Type B pancreatic cell (in vitro differentiated cells): ENCODE data around the gene KDM4B. TPM values are rescaled to one million over a fixed set of nuclear protein-coding genes. Genes with fewer than 3 reads are reported as not detected.

ENCODE experiments used
- DNase-seq: peaks from one replicate; pipeline ENCODE4 v3.0.0; 2021; ENCODE audit warnings: mixed read lengths; ENCODE audit not compliant: unreplicated experiment; ENCODE audit errors: extremely low spot score
- H3K27ac Mint-ChIP-seq: 2 replicates; pipeline ENCODE4 v1.8.0; 2021; ENCODE audit warnings: mild to moderate bottlenecking, mixed read lengths
- H3K27me3 Mint-ChIP-seq: 2 replicates; pipeline ENCODE4 v1.8.0; 2021; ENCODE audit warnings: mixed read lengths
- H3K36me3 Mint-ChIP-seq: 2 replicates; pipeline ENCODE4 v1.8.0; 2021; ENCODE audit warnings: mixed read lengths
- H3K4me1 Mint-ChIP-seq: one replicate; pipeline ENCODE4 v1.8.0; 2021; ENCODE audit warnings: mixed read lengths; ENCODE audit not compliant: unreplicated experiment
- H3K4me3 Mint-ChIP-seq: 2 replicates; pipeline ENCODE4 v1.8.0; 2021; ENCODE audit warnings: mild to moderate bottlenecking, mixed read lengths
- H3K9me3 Mint-ChIP-seq: 2 replicates; pipeline ENCODE4 v1.8.0; 2021; ENCODE audit warnings: mixed read lengths
- CTCF ChIP-seq: fragments of 200-600 bp; sonication (generic); conservative IDR thresholded peaks from 2 replicates; pipeline ENCODE4 v1.5.0; 2021; ENCODE audit warnings: antibody characterized with exemption, mild to moderate bottlenecking
- total RNA-seq: library from RNA; stranded (reverse); gene quantifications from 2 replicates; pipeline ENCODE4 v1.2.1, GENCODE V29; 2021; ENCODE audit warnings: low replicate concordance

The KDM4B gene
- total RNA-seq, 1 donor from 2014 or later, result 48.8 TPM

GRCh38 chr19:4991538-4991937 lies 22.6 kb downstream of the KDM4B start:
- no peak for DNase-seq
- H3K36me3 Mint-ChIP-seq, result peaks cover 12% of the 10 kb centered on the region
- no peaks in the 10 kb centered on the region for H3K27me3 Mint-ChIP-seq
- peak overlapping the region; percentile 4 for H3K27ac Mint-ChIP-seq
- peaks cover 33% of the 10 kb centered on the region for H3K4me1 Mint-ChIP-seq
- no peak for TF ChIP-seq CTCF
- H3K9me3 Mint-ChIP-seq, result peaks cover 4% of the 10 kb centered on the region
- no peak overlapping the region for H3K4me3 Mint-ChIP-seq

GRCh38 chr19:4991996-4992698 lies 23.2 kb downstream of the KDM4B start:
- Mint-ChIP-seq H3K36me3 (peaks cover 15% of the 10 kb centered on the region), H3K4me1 (peaks cover 30% of the 10 kb centered on the region), H3K4me3 (no peak overlapping the region), H3K27ac (peak overlapping the region; percentile 4), H3K27me3 (no peaks in the 10 kb centered on the region), H3K9me3 (peaks cover 4% of the 10 kb centered on the region)
- no peak for DNase-seq
- no peak for TF ChIP-seq CTCF

GRCh38 chr19:4993683-4994082 lies 24.8 kb downstream of the KDM4B start:
- TF ChIP-seq CTCF, result no peak
- DNase-seq, result no peak
- Mint-ChIP-seq H3K36me3 (peaks cover 19% of the 10 kb centered on the region), H3K27ac (no peak overlapping the region), H3K9me3 (peaks cover 4% of the 10 kb centered on the region), H3K27me3 (no peaks in the 10 kb centered on the region), H3K4me1 (peaks cover 24% of the 10 kb centered on the region), H3K4me3 (no peak overlapping the region)

- no peak for TF ChIP-seq CTCF
- Mint-ChIP-seq H3K4me3 (no peak overlapping the region), H3K36me3 (peaks cover 21% of the 10 kb centered on the region), H3K27ac (no peak overlapping the region), H3K9me3 (peaks cover 4% of the 10 kb centered on the region), H3K4me1 (peaks cover 11% of the 10 kb centered on the region), H3K27me3 (no peaks in the 10 kb centered on the region)
- no peak for DNase-seq
Observed at GRCh38 chr19:4996701-4997100, 27.8 kb downstream of the KDM4B start.

GRCh38 chr19:4997297-4997696 lies 28.4 kb downstream of the KDM4B start:
- TF ChIP-seq CTCF, result no peak
- no peaks in the 10 kb centered on the region for H3K27me3 Mint-ChIP-seq
- peaks cover 9% of the 10 kb centered on the region for H3K4me1 Mint-ChIP-seq
- DNase-seq, result no peak
- peaks cover 4% of the 10 kb centered on the region for H3K9me3 Mint-ChIP-seq
- H3K27ac Mint-ChIP-seq, result no peak overlapping the region
- H3K36me3 Mint-ChIP-seq, result peaks cover 18% of the 10 kb centered on the region
- H3K4me3 Mint-ChIP-seq, result no peak overlapping the region
